Measurements from ENCODE around the gene KDM4D.

DNA sequence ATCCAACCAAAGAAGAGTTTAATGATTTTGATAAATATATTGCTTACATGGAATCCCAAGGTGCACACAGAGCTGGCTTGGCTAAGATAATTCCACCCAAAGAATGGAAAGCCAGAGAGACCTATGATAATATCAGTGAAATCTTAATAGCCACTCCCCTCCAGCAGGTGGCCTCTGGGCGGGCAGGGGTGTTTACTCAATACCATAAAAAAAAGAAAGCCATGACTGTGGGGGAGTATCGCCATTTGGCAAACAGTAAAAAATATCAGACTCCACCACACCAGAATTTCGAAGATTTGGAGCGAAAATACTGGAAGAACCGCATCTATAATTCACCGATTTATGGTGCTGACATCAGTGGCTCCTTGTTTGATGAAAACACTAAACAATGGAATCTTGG lies 23.9 kb downstream of the KDM4D start:
- TF ChIP-seq, protein P1, sequence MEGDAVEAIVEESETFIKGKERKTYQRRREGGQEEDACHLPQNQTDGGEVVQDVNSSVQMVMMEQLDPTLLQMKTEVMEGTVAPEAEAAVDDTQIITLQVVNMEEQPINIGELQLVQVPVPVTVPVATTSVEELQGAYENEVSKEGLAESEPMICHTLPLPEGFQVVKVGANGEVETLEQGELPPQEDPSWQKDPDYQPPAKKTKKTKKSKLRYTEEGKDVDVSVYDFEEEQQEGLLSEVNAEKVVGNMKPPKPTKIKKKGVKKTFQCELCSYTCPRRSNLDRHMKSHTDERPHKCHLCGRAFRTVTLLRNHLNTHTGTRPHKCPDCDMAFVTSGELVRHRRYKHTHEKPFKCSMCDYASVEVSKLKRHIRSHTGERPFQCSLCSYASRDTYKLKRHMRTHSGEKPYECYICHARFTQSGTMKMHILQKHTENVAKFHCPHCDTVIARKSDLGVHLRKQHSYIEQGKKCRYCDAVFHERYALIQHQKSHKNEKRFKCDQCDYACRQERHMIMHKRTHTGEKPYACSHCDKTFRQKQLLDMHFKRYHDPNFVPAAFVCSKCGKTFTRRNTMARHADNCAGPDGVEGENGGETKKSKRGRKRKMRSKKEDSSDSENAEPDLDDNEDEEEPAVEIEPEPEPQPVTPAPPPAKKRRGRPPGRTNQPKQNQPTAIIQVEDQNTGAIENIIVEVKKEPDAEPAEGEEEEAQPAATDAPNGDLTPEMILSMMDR (IDR thresholded peaks at IDR 0.05; ENCODE audit: insufficient read depth, low read length) = no peak
- TF ChIP-seq, protein P2, sequence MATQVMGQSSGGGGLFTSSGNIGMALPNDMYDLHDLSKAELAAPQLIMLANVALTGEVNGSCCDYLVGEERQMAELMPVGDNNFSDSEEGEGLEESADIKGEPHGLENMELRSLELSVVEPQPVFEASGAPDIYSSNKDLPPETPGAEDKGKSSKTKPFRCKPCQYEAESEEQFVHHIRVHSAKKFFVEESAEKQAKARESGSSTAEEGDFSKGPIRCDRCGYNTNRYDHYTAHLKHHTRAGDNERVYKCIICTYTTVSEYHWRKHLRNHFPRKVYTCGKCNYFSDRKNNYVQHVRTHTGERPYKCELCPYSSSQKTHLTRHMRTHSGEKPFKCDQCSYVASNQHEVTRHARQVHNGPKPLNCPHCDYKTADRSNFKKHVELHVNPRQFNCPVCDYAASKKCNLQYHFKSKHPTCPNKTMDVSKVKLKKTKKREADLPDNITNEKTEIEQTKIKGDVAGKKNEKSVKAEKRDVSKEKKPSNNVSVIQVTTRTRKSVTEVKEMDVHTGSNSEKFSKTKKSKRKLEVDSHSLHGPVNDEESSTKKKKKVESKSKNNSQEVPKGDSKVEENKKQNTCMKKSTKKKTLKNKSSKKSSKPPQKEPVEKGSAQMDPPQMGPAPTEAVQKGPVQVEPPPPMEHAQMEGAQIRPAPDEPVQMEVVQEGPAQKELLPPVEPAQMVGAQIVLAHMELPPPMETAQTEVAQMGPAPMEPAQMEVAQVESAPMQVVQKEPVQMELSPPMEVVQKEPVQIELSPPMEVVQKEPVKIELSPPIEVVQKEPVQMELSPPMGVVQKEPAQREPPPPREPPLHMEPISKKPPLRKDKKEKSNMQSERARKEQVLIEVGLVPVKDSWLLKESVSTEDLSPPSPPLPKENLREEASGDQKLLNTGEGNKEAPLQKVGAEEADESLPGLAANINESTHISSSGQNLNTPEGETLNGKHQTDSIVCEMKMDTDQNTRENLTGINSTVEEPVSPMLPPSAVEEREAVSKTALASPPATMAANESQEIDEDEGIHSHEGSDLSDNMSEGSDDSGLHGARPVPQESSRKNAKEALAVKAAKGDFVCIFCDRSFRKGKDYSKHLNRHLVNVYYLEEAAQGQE (IDR thresholded peaks at IDR 0.05; ENCODE audit: insufficient replicate concordance, low read depth) = no peak
- TF ChIP-seq POLR2AphosphoS5 (IDR thresholded peaks at IDR 0.05; ENCODE audit: low read depth) = no peak

All from HL-60 (cell line).